HUES48 (cell line): Measurements from ENCODE around the gene TCF20.

ENCODE experiments used
- H3K27ac ChIP-seq: one replicate; pipeline ENCODE4 v1.7.0; 2013; ENCODE audit warnings: low read depth, low read length, inconsistent platforms
- H3K27me3 ChIP-seq: 2 replicates; pipeline ENCODE4 v1.6.1; 2013; ENCODE audit warnings: mild to moderate bottlenecking, low read length; ENCODE audit not compliant: control insufficient read depth, insufficient read depth
- H3K36me3 ChIP-seq: 2 replicates; pipeline ENCODE4 v1.6.1; 2013; ENCODE audit warnings: low read length; ENCODE audit not compliant: control insufficient read depth, insufficient read depth
- H3K4me1 ChIP-seq: 2 replicates; pipeline ENCODE4 v1.6.1; 2013; ENCODE audit warnings: mild to moderate bottlenecking, low read length; ENCODE audit not compliant: control insufficient read depth, insufficient read depth
- H3K4me3 ChIP-seq: 2 replicates; pipeline ENCODE4 v1.5.1; 2013; ENCODE audit warnings: mild to moderate bottlenecking, low read depth, low read length
- H3K9ac ChIP-seq: 2 replicates; pipeline ENCODE4 v1.6.1; 2013; ENCODE audit warnings: mild to moderate bottlenecking, low read depth, low read length, moderate library complexity
- H3K9me3 ChIP-seq: 2 replicates; pipeline ENCODE4 v1.6.1; 2013; ENCODE audit warnings: low read length; ENCODE audit not compliant: control insufficient read depth, insufficient read depth

Gene TCF20

DNA sequence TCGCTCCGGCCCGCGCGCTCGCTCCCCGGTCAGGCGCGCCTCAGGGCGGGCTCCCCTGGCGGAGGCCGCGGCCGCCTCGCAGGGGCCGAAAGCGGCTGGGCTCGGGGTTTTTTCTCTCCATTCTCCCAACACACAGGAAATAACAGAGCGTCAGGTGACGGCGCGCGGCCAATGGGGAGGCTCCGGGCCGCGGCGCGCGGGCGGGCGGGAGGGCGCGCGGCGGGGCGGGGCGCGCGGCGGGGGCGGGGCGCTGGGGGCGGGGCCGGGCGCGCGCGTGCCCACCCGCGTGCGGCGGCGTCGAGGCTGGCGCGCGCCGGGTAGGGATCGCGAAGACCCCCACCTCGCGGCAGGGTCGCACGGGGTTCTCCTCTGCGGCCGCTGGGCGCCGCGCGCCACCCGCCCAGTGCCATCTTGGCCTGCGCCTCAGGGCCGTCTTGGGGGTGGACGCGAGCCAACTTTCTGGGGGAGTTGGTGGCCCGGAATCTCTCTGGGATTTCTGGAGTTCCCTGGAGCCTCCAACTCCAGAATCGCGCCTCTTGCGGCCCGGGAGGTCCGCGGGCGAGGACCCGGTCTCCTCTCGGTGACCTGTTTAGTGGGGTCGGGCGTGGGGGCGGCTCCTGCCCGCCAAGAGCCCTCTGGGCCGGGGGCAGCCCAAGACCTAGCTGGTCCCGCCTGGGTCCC lies at the start of gene TCF20:
Gene TCF20 (minus strand): TSS at position 144 of the 681 bp plus-strand sequence. CDS start 55,348 bp downstream, outside the sequence.
- peaks cover 34% of the 10 kb centered on the region for H3K4me1 ChIP-seq
- H3K9ac ChIP-seq: peak within 1 kb of the TSS; percentile 71; the same call in 1 of the 2 replicates
- H3K27me3 ChIP-seq: no peaks in the 10 kb centered on the region
- H3K27ac ChIP-seq: peak within 1 kb of the TSS; percentile 90
- no peaks in the 10 kb centered on the region for H3K36me3 ChIP-seq
- no peaks in the 10 kb centered on the region for H3K9me3 ChIP-seq
- H3K4me3 ChIP-seq: peak within 1 kb of the TSS; percentile 73

GRCh38 chr22:42319386-42319785 lies 48.9 kb upstream of the TCF20 start:
- no peak overlapping the region for H3K27ac ChIP-seq
- peaks cover 7% of the 10 kb centered on the region for H3K4me1 ChIP-seq
- no peak overlapping the region for H3K4me3 ChIP-seq
- no peaks in the 10 kb centered on the region for H3K36me3 ChIP-seq
- H3K9ac ChIP-seq: no peak overlapping the region
- H3K27me3 ChIP-seq: no peaks in the 10 kb centered on the region
- no peaks in the 10 kb centered on the region for H3K9me3 ChIP-seq

DNA sequence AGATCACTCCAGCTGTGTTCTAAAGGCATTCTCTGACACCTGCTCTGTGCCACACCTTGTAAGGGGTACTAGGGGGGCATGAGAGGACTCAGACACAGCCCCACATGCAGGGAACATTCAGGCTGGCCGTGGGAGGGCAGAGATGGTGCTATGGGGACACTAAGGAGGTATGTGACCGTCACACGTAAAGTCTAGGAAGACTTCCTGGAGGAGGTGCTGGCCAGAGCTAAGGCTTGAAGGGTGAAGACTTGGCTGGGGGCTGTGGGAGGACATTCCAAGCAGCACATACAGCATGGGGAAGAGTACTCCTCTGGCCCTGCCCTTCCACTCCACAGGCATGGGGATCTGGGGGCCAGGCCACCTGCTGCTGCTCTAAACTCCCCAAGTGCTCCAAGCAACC lies 48.5 kb upstream of the TCF20 start:
- Histone ChIP-seq H3K4me1 (peaks cover 12% of the 10 kb centered on the region), H3K9me3 (no peaks in the 10 kb centered on the region), H3K27ac (no peak overlapping the region), H3K4me3 (no peak overlapping the region), H3K27me3 (no peaks in the 10 kb centered on the region), H3K9ac (no peak overlapping the region), H3K36me3 (no peaks in the 10 kb centered on the region)

DNA sequence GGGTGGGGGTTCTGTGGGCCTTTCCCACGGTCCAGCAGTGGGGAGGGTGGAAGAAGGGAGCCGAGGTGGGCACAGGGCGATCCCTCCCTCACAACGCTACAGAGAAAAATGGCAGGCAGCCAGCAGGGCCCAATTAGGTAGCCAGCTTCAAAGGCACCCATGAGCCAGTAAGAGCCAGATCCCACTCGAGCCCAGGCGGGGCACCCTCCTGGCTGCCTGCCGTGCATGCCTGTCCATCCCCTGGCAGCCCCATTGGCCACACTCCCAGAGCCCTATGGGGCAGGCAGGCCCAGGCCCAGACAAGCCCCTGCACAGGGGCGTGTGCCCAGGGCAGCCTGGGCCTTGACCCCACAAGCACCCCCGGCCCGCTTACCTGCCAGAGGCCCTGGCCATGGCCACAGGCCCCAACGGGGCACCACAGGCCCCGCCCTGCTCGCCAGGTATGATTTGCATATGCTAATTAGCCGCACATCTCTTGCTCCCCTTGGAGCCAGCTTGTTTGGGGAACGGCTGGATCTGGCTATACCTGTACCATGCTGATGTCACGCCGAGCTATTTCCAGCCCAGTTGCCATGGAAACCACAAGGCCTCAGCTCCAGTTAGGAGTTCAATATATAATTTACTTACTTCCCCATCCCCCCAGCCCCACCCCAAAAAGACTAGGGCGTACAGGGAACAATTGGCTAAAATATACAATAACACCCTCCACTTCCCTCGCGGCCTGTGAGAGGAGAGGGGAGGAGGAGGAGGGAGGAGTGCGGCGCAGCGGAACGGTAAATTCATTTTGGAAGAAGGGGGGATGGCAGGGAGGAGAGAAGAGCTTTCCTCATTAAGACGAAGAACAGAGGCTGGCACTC lies 47.5 kb upstream of the TCF20 start:
- Histone ChIP-seq H3K36me3 (no peaks in the 10 kb centered on the region), H3K27ac (no peak overlapping the region), H3K9ac (no peak overlapping the region), H3K4me1 (peaks cover 19% of the 10 kb centered on the region), H3K4me3 (no peak overlapping the region), H3K27me3 (no peaks in the 10 kb centered on the region), H3K9me3 (no peaks in the 10 kb centered on the region)

DNA sequence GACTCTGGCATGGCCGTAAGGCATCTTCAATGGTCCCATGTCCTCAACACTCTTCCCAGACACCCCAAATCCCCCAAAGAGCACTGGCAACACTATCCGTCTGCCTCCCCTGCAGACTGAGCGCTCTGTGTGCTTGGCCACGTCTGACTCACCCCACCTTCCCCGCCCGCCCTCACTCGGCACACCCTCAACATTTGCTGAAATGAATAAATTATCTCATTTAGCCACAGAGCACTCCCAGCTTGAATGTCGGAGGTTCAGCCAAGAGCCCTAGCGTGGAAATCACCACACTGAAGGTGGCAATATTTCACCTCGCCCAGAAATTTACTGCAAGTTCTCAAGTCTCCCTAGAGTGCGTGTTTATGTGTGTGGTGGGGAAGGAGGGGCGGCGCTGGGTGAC lies 46.6 kb upstream of the TCF20 start:
- no peaks in the 10 kb centered on the region for H3K9me3 ChIP-seq
- H3K27ac ChIP-seq: no peak overlapping the region
- peaks cover 20% of the 10 kb centered on the region for H3K4me1 ChIP-seq
- H3K36me3 ChIP-seq: no peaks in the 10 kb centered on the region
- H3K9ac ChIP-seq: no peak overlapping the region
- H3K27me3 ChIP-seq: no peaks in the 10 kb centered on the region
- no peak overlapping the region for H3K4me3 ChIP-seq

DNA sequence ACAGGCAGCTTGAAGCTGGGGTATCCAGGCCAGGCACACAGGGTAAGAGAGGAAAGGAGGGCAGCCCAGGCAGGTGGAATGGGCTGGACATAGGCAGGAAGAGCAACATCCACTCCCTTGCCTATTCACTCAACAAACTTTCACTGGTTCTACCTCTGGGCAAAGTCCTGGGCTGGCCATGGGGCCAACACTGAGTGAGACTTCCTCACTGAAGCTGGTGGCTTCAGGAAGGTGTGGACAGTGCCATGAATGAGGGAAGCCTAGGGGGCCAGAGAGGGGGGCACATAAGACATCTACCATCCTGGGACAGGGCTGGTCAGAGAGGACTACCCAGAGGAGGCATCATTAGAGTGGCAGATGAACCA lies 44.9 kb upstream of the TCF20 start:
- H3K27me3 ChIP-seq: no peaks in the 10 kb centered on the region
- no peak overlapping the region for H3K27ac ChIP-seq
- no peaks in the 10 kb centered on the region for H3K36me3 ChIP-seq
- H3K9me3 ChIP-seq: no peaks in the 10 kb centered on the region
- no peak overlapping the region for H3K4me3 ChIP-seq
- peaks cover 20% of the 10 kb centered on the region for H3K4me1 ChIP-seq
- no peak overlapping the region for H3K9ac ChIP-seq

DNA sequence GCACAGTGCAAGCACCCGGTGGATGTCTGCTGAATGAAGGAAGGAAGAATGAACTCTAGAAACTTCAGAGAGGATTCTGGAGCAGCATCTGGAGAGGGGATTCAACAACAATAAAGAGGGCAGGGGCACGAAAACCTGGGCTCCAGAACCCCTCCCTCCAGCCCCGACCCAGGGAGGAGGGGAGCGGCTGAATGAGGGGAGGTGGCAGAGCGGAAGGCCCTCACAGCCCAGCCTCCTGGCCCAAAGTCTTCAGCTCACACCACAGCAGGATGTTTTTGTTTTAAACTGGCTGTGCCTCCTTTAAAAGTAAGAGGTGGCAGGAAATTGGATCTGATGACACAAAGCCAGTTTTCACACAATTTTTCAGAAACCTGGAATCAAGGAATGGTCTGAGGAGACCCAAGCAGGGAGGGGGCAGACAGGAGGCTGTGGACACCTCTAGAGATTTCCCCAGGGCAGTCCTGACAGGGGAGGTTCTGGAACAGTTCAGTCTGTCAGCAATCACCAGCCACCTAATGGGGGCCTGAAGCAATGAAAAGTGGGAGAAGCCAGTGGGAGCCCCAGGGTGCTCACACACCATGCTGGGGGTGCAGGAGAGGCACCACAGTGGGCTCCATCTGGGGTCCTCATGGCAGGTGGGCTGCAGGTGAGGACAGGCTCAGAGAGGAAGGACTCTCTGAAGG lies 44.4 kb upstream of the TCF20 start:
- no peaks in the 10 kb centered on the region for H3K36me3 ChIP-seq
- H3K27ac ChIP-seq: no peak overlapping the region
- no peaks in the 10 kb centered on the region for H3K27me3 ChIP-seq
- H3K9me3 ChIP-seq: no peaks in the 10 kb centered on the region
- H3K4me1 ChIP-seq: peaks cover 20% of the 10 kb centered on the region
- no peak overlapping the region for H3K4me3 ChIP-seq
- no peak overlapping the region for H3K9ac ChIP-seq

DNA sequence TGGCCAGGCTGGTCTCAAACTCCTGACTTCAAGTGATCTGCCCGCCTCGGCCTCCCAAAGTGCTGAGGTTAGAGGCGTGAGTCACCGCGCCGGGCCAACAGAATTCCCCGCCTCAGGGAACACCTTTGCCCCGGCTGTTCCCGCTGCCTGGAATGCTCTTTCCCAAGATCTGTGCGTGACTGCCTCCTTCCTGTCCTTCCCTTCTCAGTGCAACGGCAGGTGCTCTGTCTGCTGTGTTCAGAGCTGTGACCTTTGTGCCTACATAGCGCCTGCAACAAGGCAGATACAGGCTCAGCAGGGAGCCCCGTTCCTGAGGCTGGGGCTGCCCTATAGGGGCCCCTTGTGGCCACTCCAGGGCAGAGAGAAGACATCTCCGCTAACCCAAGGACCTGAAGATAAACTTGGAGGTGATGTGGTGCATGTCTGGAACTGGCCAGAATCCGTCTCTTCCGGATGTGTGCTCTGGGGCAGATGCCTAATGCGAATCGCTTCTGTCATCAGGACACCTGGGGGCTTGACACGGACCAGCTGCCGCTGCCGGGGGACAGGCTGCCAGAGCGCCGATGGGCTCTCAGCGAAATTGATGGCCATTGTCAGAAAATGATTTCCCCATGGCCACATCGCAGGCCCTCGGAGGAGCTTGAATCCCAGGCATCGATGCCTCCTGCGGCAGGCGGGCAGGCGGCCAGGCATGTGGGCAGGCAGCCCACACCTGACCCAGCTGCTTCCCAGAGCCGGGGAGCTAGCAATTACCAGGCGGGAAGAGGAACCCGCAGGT lies 43.5 kb upstream of the TCF20 start:
- Histone ChIP-seq H3K27ac (peak overlapping the region; percentile 4), H3K4me3 (no peak overlapping the region), H3K4me1 (peaks cover 20% of the 10 kb centered on the region), H3K36me3 (no peaks in the 10 kb centered on the region), H3K9me3 (no peaks in the 10 kb centered on the region), H3K27me3 (no peaks in the 10 kb centered on the region), H3K9ac (no peak overlapping the region)

DNA sequence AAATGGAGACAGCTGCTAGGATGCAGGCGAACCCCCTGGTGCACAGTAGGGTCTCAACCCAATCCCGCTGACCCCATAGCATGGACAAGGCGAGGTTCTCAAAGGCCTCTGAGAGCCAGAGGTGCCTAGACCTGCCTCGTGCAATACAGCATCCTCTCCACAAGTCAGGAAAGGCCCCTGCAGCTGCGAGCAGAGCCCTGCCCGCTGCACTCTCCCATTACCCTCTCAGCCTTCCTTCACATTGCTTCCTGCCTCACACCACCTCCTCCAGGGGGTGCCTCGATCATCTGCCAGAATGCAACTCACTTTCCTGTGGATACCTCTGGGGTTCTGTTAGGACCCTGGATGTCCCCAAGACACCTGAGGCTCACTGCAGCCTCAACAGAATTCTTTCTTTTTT lies 42.8 kb upstream of the TCF20 start:
- Histone ChIP-seq H3K27ac (no peak overlapping the region), H3K9ac (no peak overlapping the region), H3K36me3 (no peaks in the 10 kb centered on the region), H3K4me1 (peaks cover 20% of the 10 kb centered on the region), H3K9me3 (no peaks in the 10 kb centered on the region), H3K4me3 (no peak overlapping the region), H3K27me3 (no peaks in the 10 kb centered on the region)

DNA sequence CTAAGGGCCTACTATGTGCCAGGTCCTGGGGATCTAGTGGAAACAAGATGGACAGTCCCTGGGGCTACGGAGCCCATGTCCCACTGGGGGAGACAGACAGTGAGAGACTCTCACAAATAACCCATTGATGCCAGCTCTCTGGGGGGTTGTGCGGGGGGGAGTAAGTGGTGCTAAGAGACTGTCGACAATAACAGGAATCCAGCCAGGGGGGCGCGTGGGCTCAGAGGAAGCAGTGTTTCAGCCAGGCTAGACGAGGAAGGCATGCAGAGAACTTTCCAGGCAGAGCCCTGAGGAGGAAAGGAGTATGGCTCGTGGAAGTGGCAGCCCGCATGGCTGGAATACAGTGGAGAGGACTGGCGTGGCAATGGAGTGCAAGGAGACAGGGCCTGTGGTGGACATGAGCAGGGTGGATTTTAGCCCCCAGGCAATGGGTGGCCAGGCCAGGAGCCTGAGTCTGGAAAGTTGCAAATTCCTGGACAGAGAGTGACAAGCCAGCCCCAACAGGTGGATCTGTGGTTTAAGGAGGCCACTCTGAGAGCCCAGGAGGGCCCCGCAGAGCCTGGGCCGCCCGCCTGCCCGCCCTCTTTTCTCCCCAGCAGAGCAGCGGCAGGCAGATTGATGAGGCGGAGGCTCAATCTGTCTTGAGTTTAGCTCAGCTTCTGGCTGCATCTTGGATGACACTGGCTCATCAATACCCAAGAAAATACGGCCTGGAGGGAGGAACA lies 40.0 kb upstream of the TCF20 start:
- Histone ChIP-seq H3K27me3 (0 out of 2 replicates have a peak, but pooled peaks cover under 1% of the 10 kb centered on the region), H3K9ac (no peak overlapping the region), H3K9me3 (no peaks in the 10 kb centered on the region), H3K4me1 (peaks cover 20% of the 10 kb centered on the region), H3K27ac (peak overlapping the region; percentile 27), H3K4me3 (no peak overlapping the region), H3K36me3 (no peaks in the 10 kb centered on the region)
